ENCODE measurements around the gene CARNS1. TPM values are rescaled to one million over a fixed set of nuclear protein-coding genes. Genes with fewer than 3 reads are reported as not detected.

CARNS1 gene
- total RNA-seq = 1 to 10 TPM in 1 of 4 donors, under 1 TPM in 3; 0.27 to 4.4 (median 0.43) TPM

- H3K27me3 ChIP-seq = peaks cover 32% of the 10 kb centered on the region
- H3K36me3 ChIP-seq = no peaks in the 10 kb centered on the region
- in situ Hi-C loops (cut with MboI; ENCODE audit: low pct_ligation_motif_present in 1 of 4, low pct_unique_long_range_greater_than_20kb in 1 of 4, low sequenced_read_pairs in 3 of 4) (no loop called here), intact Hi-C loops (cut with DNase I; ENCODE audit: low total_unique reads) (no loop called here)
- DNase-seq = no peak
- no peaks in the 10 kb centered on the region for H3K9me3 ChIP-seq
- 12% methylated on average over 22 of the region's 67 CpGs; no CpG with 5 or more reads in 1 of the 2 donors for WGBS, 2 donors (ENCODE audit: low coverage in 1 of 2)
- H3K27ac ChIP-seq = peak within 1 kb of the TSS in 3 of 4 donors; percentile 9 to 39 (median 36)
- TF ChIP-seq POLR2AphosphoS5 (IDR thresholded peaks at IDR 0.05) (no peak), CTCF (IDR thresholded peaks at IDR 0.05) (no peak), POLR2A (IDR thresholded peaks at IDR 0.05) (no peak)
- H3K4me1 ChIP-seq = peaks cover 10 to 37% (median 24%) of the 10 kb centered on the region in 4 donors
- peak within 1 kb of the TSS in 2 of 4 donors; percentile 29 to 40 for H3K4me3 ChIP-seq
Measured at GRCh38 chr11:67415501-67416304, at the start of gene CARNS1. Gene CARNS1 (plus strand): TSS chr11:67415678. CDS start chr11:67416200, 522 bp downstream.

- Histone ChIP-seq H3K36me3 (no peaks in the 10 kb centered on the region), H3K4me1 (peaks cover 9 to 51% (median 43%) of the 10 kb centered on the region in 4 donors), H3K27ac (peak overlapping the region; percentile 63 to 95 (median 92)), H3K27me3 (no peaks in the 10 kb centered on the region), H3K9me3 (no peaks in the 10 kb centered on the region), H3K4me3 (peak overlapping the region in 1 of 4 donors; percentile 4)
- intact Hi-C loops (cut with DNase I; ENCODE audit: low total_unique reads) = no loop called here
- TF ChIP-seq EP300 (IDR thresholded peaks at IDR 0.05; ENCODE audit: low read depth) = no peak
- TF ChIP-seq CTCF (IDR thresholded peaks at IDR 0.05) = no peak
- TF ChIP-seq POLR2A (IDR thresholded peaks at IDR 0.05) = no peak
- no peak for DNase-seq
- WGBS, 2 donors (ENCODE audit: low coverage in 1 of 2) = 45 to 73% methylated on average over 8 to 14 of the region's 14 CpGs
- in situ Hi-C loops (cut with MboI; ENCODE audit: low pct_ligation_motif_present in 1 of 4, low pct_unique_long_range_greater_than_20kb in 1 of 4, low sequenced_read_pairs in 3 of 4) = no loop called here
Measured at GRCh38 chr11:67365736-67366444, 49.6 kb upstream of the CARNS1 start.

- TF ChIP-seq POLR2AphosphoS5 (IDR thresholded peaks at IDR 0.05) = no peak
- no peak for TF ChIP-seq EP300 (IDR thresholded peaks at IDR 0.05; ENCODE audit: low read depth)
- no peak for TF ChIP-seq CTCF (IDR thresholded peaks at IDR 0.05)
- no peak for TF ChIP-seq POLR2A (IDR thresholded peaks at IDR 0.05)
- peak overlapping the region; percentile 63 to 95 (median 92) for H3K27ac ChIP-seq
- in situ Hi-C loops (cut with MboI; ENCODE audit: low pct_ligation_motif_present in 1 of 4, low pct_unique_long_range_greater_than_20kb in 1 of 4, low sequenced_read_pairs in 3 of 4) = no loop called here
- 12 to 21% methylated on average over 8 of the region's 8 CpGs for WGBS, 2 donors (ENCODE audit: low coverage in 1 of 2)
- H3K4me3 ChIP-seq = peak overlapping the region in 1 of 4 donors; percentile 4
- intact Hi-C loops (cut with DNase I; ENCODE audit: low total_unique reads) = no loop called here
- peaks cover 14 to 57% (median 50%) of the 10 kb centered on the region in 4 donors for H3K4me1 ChIP-seq
- no peaks in the 10 kb centered on the region for H3K27me3 ChIP-seq
- H3K36me3 ChIP-seq = no peaks in the 10 kb centered on the region
- no peaks in the 10 kb centered on the region for H3K9me3 ChIP-seq
- DNase-seq = no peak
Measured at GRCh38 chr11:67366546-67366945, 48.9 kb upstream of the CARNS1 start.
